GM18499 (cell line): ENCODE results near the gene ARRB1.
"Not testable (repeated sequence)": the region's sequence is repeated elsewhere in the genome, so short reads cannot be mapped to it uniquely, and the experiment has no call there.

Experiments used
- ATAC-seq: cut with Tn5 transposase; IDR thresholded peaks from one replicate; pipeline ENCODE4 v1.9.1; 2021; ENCODE audit warnings: moderate number of reproducible peaks; ENCODE audit not compliant: insufficient read depth, unreplicated experiment

The ARRB1 gene

GRCh38 chr11:75351541-75351790, at the start of gene ARRB1:
TSS of gene ARRB1 (minus strand) at chr11:75351661. CDS start at chr11:75351607, 54 bp downstream.
- no peak for ATAC-seq

GRCh38 chr11:75400146-75400865, 48.8 kb upstream of the ARRB1 start:
- ATAC-seq, result no peak

DNA sequence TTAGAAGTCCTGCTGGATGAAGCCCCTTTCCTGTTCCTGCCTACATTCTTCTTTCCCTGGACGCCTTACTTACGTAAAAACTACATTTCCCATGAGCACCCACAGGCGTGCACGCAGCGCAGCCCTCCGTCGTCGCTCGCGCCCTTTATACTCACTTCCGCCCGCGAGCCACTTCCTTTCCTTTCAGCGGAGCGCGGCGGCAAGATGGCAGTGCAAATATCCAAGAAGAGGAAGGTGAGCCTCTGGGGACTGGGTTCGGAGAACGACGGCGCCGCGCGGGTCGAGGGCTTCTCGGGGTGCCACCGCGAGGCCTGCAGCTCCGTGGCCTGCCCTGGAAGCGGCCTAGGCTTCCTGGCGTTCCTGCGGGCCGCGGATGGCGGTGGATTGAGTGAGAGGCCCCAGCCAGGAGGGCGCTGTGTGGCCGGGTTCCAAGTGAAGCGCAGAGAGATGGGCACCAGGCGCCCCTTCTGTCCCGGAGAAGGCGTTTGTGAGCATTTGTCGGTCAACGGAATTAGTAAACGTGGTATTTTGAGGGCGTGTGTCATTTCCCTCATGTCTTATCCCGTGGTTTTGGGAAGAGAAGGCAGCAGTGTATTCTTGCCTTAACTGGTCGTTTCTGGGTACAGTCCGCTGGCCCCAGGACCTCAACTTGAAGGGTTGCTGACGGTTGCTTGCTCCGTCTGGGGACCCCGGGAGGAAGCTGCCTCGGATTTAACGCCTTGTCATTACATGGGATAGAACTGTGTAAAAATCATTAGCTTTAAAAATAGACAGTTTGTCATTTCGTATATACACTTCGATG, 48.1 kb upstream of the ARRB1 start, which contains the start of gene RPS3:
RPS3 (plus strand) TSS at position 175 of the 802 bp plus-strand sequence; CDS start at position 205, 30 bp downstream.
- peak; percentile 72 for ATAC-seq

GRCh38 chr11:75398906-75399305, 47.4 kb upstream of the ARRB1 start:
- no peak for ATAC-seq

GRCh38 chr11:75394085-75394840, 42.8 kb upstream of the ARRB1 start:
- ATAC-seq, result no peak

DNA sequence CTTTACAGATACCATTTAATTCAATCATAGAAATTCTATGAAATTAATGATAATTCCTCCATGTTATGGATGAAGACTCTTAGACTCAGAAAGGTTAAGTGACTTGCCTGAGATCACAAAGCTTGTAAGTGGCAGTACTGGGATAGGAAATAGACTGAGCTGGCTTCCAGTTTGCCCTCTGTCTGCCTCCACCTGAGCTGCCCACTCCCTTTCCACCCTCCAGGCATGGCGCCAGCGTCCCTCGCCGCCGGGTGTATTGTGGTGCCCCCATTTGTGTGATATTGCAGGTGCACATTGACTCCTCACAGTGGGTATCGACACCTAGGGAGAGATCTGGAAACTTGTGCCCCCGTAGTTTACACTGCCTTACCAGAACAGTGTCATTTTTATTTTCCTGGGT, 38.5 kb upstream of the ARRB1 start:
- ATAC-seq, result no peak

- no peak for ATAC-seq
These were observed 37.8 kb upstream of the ARRB1 start for GRCh38 chr11:75389276-75389605.

DNA sequence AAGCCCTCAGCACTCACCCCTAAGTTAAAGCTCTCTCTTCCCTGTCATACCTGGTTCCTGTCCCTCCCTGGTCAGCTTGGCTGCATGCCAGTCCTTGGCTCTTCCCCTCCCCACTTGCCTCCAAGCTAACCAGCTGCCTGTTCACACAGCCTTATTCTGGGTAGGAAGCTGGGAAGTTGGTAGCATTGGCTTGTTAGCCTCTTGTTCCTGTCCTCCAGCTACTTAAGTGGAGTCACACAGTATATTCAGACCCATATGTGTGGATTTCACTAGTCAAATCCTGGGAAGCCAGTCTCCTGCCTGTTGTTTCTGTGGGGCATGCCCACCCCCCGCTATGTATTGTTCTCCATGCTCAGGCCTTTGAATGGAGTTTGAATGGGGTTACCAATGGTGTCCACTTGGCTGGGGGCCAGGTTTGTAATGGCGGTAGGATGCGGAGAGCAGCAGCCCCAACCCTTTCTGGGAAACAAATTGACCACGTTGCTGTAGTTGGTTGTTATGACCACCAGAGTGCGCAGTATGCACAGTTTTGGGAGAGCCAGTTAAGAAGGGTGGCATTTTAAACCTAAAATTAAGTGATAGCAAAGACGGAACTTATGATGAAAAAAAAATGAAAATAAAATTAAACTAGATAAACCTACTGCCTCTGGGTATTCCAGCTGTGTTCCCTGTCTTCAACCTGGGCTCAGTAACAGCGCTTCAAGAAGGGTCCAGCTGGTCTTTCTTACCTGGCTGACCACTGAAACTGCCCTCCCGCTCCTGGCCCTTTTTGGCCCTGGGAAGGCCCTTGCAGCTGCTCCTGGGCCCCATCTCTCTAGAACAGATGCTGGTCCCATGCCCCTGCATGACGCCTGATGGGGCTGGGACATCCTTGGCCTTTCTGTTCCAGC, 37.2 kb upstream of the ARRB1 start:
- ATAC-seq, result no peak

DNA sequence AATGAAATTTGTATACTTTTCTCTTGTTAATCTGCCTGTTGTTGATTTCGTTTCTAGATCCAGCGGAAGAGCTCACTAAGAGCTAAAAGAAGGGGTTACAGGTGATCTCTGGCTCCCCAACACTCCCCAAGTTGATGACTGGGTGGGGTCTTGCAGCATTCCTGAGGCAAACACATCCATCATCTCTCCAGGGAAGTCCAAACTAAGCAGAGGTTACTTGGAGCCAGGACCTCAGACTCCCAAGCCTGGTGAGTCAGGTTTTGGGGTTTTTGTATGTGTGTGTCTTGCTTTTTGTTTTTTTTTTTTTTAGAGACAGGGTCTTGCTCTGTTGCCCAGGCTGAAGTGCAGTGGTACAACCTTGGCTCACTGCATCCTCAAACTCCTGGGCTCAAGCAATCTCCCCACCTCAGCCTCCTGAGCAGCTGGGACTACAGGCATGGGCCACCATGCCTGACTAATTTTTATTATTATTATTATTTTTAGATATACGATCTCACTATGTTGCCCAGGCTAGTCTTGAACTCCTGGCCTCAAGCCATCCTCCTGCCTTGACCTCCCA, 36.4 kb upstream of the ARRB1 start:
- no peak for ATAC-seq

DNA sequence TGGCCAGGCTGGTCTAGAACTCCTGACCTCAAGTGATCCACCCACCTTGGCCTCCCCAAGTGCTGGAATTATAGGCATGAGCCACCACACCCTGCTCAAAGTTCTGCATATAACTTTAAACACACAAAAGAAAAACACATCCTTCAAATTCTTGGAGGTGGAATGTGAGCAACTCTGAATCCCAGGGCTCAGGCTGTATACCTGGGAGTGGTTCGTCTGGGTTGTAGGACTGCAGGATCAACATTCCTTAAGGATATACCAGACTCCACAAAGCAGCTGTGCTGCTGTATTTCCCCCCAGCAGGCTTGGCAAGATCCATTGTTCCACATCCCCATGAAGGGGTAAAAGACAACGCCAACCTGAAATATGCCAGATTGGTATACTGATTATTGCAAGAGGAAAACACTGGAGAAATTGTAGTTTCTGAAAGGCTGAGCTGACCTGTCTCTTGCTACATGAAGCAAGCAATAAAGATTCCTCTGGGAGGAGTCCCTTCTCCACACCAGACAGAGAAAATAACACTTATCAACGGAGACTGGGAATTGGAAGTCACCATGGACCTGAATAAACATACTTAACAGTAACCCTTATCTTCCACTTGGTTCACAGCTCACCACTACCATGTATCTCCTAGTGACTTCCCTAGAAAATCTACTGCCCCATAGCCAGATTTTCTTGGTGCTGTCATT, 35.6 kb upstream of the ARRB1 start:
- no peak for ATAC-seq

DNA sequence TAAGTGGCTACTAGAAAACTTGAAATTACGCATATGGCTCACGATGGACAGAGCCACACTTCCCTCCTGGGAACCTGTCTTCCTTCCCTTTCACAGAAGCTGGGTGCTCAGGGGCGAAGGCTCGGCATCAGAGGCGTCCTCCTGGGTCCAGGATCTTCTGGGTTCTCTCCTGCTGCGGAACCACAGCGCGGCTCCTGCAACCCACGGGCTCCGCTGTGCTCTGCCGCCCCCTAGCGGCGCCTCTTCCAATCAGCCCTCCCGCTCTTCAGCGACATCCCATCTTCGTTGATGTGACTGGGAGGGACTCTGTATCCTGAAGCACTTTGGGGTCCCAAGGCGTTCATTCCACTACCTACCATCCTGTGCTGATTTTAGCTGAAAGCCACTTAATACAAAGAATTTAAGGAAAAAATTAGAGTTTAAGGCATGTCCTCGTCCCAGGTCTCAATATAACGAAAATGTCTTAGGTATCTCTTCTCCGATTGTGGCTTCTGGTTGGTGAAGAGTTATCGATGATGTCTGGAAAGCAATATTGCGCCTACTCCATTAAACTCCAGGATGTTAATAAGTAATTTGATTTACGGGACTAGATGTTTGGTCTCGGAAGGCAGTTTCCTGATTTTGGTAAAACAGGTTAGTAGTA, 33.1 kb upstream of the ARRB1 start:
- ATAC-seq, result no peak

GRCh38 chr11:75383246-75383645, 31.8 kb upstream of the ARRB1 start:
- no peak for ATAC-seq

DNA sequence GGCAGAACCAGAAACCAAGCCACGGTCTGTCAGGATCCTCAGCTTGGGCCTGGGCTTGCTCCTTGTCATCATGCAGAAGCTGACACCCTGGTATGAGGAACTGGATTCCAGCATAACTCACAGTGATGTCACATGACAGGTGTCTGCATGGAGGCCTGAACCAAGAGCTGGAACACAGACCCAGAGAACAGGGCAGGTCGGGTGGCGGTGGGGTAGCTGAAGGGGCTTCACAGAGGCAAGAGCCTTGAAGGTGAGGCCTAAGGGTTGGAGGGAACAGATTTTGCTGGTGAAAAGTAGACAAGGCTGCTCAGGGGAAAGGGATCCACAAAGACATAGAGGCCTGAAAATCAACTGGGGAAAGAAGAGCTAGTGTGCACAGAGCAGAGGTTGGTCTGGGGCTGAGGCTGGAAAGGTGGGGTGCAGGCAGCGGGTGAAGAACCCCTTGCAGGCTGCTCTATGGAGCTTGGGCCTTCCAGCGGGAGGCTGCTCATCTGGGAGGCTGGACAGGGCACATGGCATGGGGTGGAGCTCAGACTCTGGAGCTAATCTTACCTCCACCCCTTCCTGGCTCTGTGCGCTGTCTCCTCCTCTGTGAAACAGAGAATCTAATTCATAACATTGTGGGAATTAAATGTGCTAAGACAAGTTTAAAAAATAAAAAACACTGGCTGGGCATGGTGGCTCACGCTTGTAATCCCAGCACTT, 29.4 kb upstream of the ARRB1 start:
- ATAC-seq, result no peak

DNA sequence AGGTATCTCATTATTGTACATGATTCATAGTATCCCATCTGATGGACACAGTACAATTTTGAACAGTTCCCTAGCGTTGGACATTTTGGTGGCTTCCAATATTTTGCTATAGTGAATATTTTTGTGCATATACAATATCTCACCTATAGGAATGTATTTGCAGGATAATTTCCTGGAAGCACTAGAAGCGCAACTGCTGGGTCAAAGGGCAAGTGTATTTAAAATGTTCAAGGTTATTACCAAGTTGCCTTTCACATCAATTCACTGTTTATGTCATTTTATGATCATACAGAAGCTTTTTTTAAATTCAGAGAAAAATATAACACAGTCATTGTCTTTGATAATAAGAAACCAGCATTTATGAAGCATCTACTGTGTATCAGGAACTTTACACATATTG, 28.8 kb upstream of the ARRB1 start:
- ATAC-seq, result no peak

DNA sequence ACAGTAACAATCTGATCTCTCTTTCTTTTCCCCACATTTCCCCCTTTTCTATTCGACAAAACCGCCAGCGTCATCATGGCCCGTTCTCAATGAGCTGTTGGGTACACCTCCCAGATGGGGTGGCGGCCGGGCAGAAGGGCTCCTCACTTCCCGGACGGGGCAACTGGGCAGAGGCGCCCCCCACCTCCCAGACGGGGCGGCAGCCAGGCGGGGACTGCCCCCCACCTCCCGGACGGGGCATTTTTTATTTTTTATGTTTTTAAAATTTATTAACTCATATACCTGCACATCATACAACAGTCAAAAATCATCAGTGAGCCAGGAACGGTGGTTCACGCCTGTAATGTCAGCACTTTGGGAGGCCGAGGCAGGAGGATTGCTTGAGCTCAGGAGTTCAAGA, 27.3 kb upstream of the ARRB1 start:
- not testable (repeated sequence) for ATAC-seq

- ATAC-seq, result no peak
These were observed 24.7 kb upstream of the ARRB1 start for GRCh38 chr11:75376175-75376574.

DNA sequence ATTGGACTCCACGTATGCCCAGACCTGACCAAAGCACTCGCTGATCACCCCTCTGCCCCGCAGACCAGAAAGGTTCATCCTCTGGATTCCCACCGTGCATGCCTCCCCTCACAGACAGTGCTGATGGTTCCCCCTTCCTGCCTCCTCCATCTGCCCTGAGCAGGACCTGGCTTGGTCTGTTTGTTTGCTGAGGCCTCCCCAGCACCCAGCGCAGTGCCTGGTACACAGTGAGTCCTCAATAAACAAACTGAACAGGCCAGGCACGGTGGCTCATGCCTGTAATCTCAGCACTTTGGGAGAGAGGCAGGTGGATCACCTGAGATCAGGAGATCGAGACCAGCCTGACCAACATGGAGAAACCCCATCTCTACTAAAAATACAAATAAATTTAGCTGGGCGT, 24.2 kb upstream of the ARRB1 start:
- ATAC-seq, result no peak

- no peak for ATAC-seq
These were observed 23.2 kb upstream of the ARRB1 start for GRCh38 chr11:75374646-75375045.
